Osteoblast (primary cell): ENCODE results near the gene PTPRE. TPM values are rescaled to one million over a fixed set of nuclear protein-coding genes. Genes with fewer than 3 reads are reported as not detected.

Experiments
- DNase-seq: peaks from one replicate; pipeline ENCODE4 v3.0.0; 2011; ENCODE audit warnings: low spot score, mixed read lengths; ENCODE audit not compliant: insufficient read length; ENCODE audit errors: missing footprints
- H2AFZ ChIP-seq: 2 replicates; pipeline ENCODE4 v1.6.0; 2011; ENCODE audit warnings: mild to moderate bottlenecking, low read length
- H3K27ac ChIP-seq: 2 replicates; pipeline ENCODE4 v1.5.1; 2011; ENCODE audit warnings: mild to moderate bottlenecking, low read depth, low read length, moderate library complexity
- H3K27me3 ChIP-seq: 2 replicates; pipeline ENCODE4 v1.6.0; 2012; ENCODE audit warnings: mild to moderate bottlenecking, control low read depth, inconsistent platforms, low read length, moderate library complexity; ENCODE audit not compliant: insufficient read depth
- H3K36me3 ChIP-seq: 2 replicates; pipeline ENCODE4 v1.5.1; 2011; ENCODE audit warnings: mild to moderate bottlenecking, low read length, control low read depth, moderate library complexity; ENCODE audit not compliant: insufficient read depth
- H3K4me1 ChIP-seq: 2 replicates; pipeline ENCODE4 v1.5.1; 2011; ENCODE audit warnings: mild to moderate bottlenecking, low read length, control low read depth, moderate library complexity; ENCODE audit not compliant: insufficient read depth
- H3K4me2 ChIP-seq: 2 replicates; pipeline ENCODE4 v1.6.0; 2011; ENCODE audit warnings: mild to moderate bottlenecking, low read length; ENCODE audit not compliant: insufficient read depth
- H3K4me3 ChIP-seq: fragments of 200-600 bp; sonication (generic); 3 replicates; pipeline ENCODE4 v1.5.1; 2012; ENCODE audit warnings: mild to moderate bottlenecking, low read length, inconsistent platforms; ENCODE audit not compliant: insufficient read depth
- H3K79me2 ChIP-seq: 2 replicates; pipeline ENCODE4 v1.6.0; 2012; ENCODE audit warnings: mild to moderate bottlenecking, low read length, control low read depth, inconsistent platforms; ENCODE audit not compliant: insufficient read depth
- H3K9me3 ChIP-seq: 2 replicates; pipeline ENCODE4 v1.5.1; 2011; ENCODE audit warnings: low read depth, low read length, control low read depth
- H4K20me1 ChIP-seq: 2 replicates; pipeline ENCODE4 v1.6.0; 2012; ENCODE audit warnings: mild to moderate bottlenecking, low read length, control low read depth; ENCODE audit not compliant: insufficient read depth
- CTCF ChIP-seq: IDR thresholded peaks from 2 replicates; pipeline ENCODE4 v1.5.1; 2011; ENCODE audit warnings: mild to moderate bottlenecking, low read depth, low read length, moderate library complexity; ENCODE audit errors: extremely low read depth
- total RNA-seq: library from RNA; depleted of rRNA; stranded (reverse); fragments of >200 nt; gene quantifications from 2 replicates; pipeline ENCODE4 v1.2.3, GENCODE V29; 2012

PTPRE gene
- total RNA-seq, 1 donor, result 9.0 TPM

DNA sequence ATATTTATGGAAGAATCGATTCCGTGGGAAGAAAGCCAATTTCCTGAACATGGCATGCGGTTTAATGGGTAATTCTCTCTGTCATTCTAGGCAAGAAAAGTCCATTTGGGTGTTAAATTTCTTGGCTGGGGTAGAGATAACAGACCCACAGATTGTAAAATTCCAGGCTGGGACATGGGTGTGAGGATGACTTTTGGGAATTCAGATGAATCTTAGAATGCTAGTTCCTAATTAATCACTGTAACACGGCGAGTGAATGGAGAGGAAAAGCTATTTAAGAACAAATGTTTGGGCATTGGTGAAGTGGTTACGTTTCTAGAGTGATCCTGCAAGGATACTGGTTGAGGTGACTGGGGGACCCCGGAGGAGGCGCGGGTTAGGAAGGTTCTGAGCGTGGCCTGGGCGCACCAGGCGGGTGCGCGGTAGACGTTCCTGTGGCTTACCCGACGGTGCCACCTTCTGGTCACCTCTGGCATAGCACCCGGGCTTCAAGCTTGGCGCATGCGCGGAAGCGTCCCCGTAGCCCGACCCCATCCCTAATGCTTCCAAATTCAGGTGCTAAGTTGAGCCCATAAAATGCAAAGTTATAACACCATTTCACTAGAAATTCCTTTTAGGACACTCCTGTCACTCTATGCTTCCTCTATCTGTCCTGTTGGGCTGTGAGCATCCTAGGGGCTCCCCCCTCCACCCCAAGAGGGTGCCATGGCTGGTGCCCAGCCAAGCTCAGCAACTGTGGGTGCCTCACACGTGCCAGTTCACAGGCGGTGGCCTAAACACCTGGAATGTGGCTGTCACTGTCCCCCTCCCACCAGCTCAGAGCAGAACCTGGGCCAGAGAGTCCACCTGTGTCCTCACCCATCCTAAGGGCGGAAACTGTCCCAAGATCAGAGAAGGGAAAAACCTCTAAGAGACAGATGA is 104.4 kb downstream of the PTPRE start:
- H4K20me1 ChIP-seq, result peaks cover 6% of the 10 kb centered on the region
- H3K36me3 ChIP-seq, result no peaks in the 10 kb centered on the region
- peak overlapping the region; percentile 33 for H3K4me3 ChIP-seq
- TF ChIP-seq CTCF, result peak; percentile 98
- H3K27ac ChIP-seq, result no peak overlapping the region
- no peaks in the 10 kb centered on the region for H3K9me3 ChIP-seq
- peaks cover 5% of the 10 kb centered on the region for H3K4me1 ChIP-seq
- no peaks in the 10 kb centered on the region for H3K27me3 ChIP-seq
- no peaks in the 10 kb centered on the region for H3K79me2 ChIP-seq
- peak overlapping the region; percentile 75 for H3K4me2 ChIP-seq
- DNase-seq, result peak; percentile 96
- H2AFZ ChIP-seq, result no peak overlapping the region

DNA sequence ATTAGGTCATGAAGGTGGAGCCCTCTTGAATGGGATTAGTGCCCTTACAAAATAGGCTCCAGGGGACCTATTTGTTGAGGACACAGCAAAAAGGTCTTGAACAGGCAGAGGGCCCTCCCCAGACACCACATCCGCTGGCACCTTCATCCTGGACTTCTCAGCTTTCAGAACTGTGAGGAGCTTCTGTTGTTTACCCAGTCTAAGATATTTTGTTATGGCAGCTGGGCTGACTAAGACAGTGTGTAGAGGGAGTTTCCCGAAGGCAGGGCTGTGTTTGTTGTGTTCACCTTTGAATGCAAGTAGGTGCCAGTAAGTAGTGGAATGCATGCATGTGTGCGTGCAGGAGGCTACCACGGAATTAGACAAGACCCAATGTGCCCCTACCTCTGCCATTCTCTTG is 106.7 kb downstream of the PTPRE start:
- H3K9me3 ChIP-seq, result no peaks in the 10 kb centered on the region
- no peak overlapping the region for H3K4me3 ChIP-seq
- no peaks in the 10 kb centered on the region for H3K36me3 ChIP-seq
- H4K20me1 ChIP-seq, result peaks cover 6% of the 10 kb centered on the region
- no peaks in the 10 kb centered on the region for H3K27me3 ChIP-seq
- H3K4me1 ChIP-seq, result peaks cover 5% of the 10 kb centered on the region
- no peak overlapping the region for H3K4me2 ChIP-seq
- no peak overlapping the region for H2AFZ ChIP-seq
- H3K79me2 ChIP-seq, result no peaks in the 10 kb centered on the region
- H3K27ac ChIP-seq, result no peak overlapping the region
- DNase-seq, result no peak
- TF ChIP-seq CTCF, result no peak

- Histone ChIP-seq H3K9me3 (no peaks in the 10 kb centered on the region), H3K79me2 (no peaks in the 10 kb centered on the region), H2AFZ (no peak overlapping the region), H3K4me3 (no peak overlapping the region), H3K4me2 (no peak overlapping the region), H3K4me1 (peaks cover 5% of the 10 kb centered on the region), H3K27me3 (no peaks in the 10 kb centered on the region), H3K27ac (no peak overlapping the region), H4K20me1 (peaks cover 6% of the 10 kb centered on the region), H3K36me3 (no peaks in the 10 kb centered on the region)
- no peak for TF ChIP-seq CTCF
- DNase-seq, result no peak
These were observed 107.3 kb downstream of the PTPRE start for GRCh38 chr10:128014236-128014635.

DNA sequence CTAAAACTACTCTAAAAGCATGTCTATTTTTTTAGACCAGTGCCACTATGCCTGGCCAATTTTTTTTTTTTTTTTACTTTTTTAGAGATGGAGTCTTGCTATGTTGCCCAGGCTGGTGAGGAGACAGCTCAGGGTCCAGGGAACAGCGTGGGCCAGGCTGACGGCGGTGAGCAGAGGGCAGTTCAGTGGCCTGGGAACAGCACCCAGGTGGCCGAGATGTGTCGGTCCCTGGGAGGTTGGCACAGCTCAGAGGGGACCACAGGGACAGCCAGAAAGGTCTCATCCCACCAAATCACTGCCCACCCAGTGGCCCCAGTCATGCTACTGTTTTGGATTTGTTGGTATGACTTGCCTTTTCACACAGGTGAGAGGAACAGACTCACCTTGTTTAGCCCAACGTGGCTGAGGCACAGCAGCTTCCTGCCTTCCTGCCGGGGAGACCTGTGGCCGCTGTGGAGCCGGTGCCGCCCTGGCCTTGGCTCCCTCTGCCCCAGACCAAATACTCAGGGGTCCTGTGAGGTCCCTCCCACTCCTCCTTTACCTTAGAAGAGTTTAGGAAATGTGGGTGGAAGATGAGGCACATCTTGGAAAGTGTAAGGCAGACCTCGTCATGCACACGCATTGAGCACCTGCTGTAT is 109.6 kb downstream of the PTPRE start:
- no peak overlapping the region for H3K4me2 ChIP-seq
- no peaks in the 10 kb centered on the region for H3K27me3 ChIP-seq
- H3K27ac ChIP-seq, result no peak overlapping the region
- no peak for DNase-seq
- no peaks in the 10 kb centered on the region for H3K9me3 ChIP-seq
- H2AFZ ChIP-seq, result no peak overlapping the region
- no peaks in the 10 kb centered on the region for H3K36me3 ChIP-seq
- H3K4me3 ChIP-seq, result no peak overlapping the region
- no peaks in the 10 kb centered on the region for H3K79me2 ChIP-seq
- TF ChIP-seq CTCF, result no peak
- no peaks in the 10 kb centered on the region for H3K4me1 ChIP-seq
- peaks cover 5% of the 10 kb centered on the region for H4K20me1 ChIP-seq
